ENCODE measurements around the gene SPATA6L.
A peak's percentile ranks its signal among the peaks of the same experiment; 100 is the strongest.

The SPATA6L gene, protein sequence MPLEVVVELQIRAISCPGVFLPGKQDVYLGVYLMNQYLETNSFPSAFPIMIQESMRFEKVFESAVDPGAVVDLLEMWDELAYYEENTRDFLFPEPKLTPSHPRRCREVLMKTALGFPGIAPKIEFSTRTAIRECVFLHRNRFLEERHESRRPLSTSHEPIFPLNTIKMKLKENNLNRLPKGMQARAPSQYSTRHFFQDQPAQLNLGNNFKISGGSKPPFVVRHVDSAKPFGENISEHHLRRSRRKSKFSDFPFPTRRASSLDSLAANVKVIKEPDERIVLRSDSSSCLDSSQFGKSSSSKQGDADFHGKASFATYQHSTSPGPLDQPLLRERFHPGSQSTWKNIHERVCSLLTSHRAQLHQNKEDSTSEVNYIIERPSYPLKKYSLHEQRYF

GRCh38 chr9:4666042-4666699, at the start of gene SPATA6L:
SPATA6L (minus strand) TSS chr9:4666480; CDS start chr9:4666250, 230 bp downstream.
- peak; percentile 43 for DNase-seq (ENCODE audit: low read depth, low spot score)
- peak; percentile 10 for TF ChIP-seq CTCF (IDR thresholded peaks at IDR 0.05; ENCODE audit: low read depth, low read length)
- peak within 1 kb of the TSS; percentile 44 for H3K4me3 ChIP-seq (ENCODE audit: low read depth, low read length)
- in situ Hi-C loops (cut with HindIII; ENCODE audit: low sequenced_read_pairs): no loop called here

GRCh38 chr9:4714266-4715016, 48.2 kb upstream of the SPATA6L start:
- in situ Hi-C loops (cut with HindIII; ENCODE audit: low sequenced_read_pairs): no loop called here
- DNase-seq (ENCODE audit: low read depth, low spot score): peak; percentile 16
- TF ChIP-seq CTCF (IDR thresholded peaks at IDR 0.05; ENCODE audit: low read depth, low read length): no peak
- no peak overlapping the region for H3K4me3 ChIP-seq (ENCODE audit: low read depth, low read length)

- H3K4me3 ChIP-seq (ENCODE audit: low read depth, low read length): no peak overlapping the region
- in situ Hi-C loops (cut with HindIII; ENCODE audit: low sequenced_read_pairs): no loop called here
- no peak for DNase-seq (ENCODE audit: low read depth, low spot score)
- TF ChIP-seq CTCF (IDR thresholded peaks at IDR 0.05; ENCODE audit: low read depth, low read length): no peak
Measured at GRCh38 chr9:4713849-4714248, 47.6 kb upstream of the SPATA6L start.

GRCh38 chr9:4709380-4709779, 43.1 kb upstream of the SPATA6L start:
- no peak for DNase-seq (ENCODE audit: low read depth, low spot score)
- no peak overlapping the region for H3K4me3 ChIP-seq (ENCODE audit: low read depth, low read length)
- in situ Hi-C loops (cut with HindIII; ENCODE audit: low sequenced_read_pairs): no loop called here
- no peak for TF ChIP-seq CTCF (IDR thresholded peaks at IDR 0.05; ENCODE audit: low read depth, low read length)

GRCh38 chr9:4706971-4707622, 40.8 kb upstream of the SPATA6L start:
- no peak overlapping the region for H3K4me3 ChIP-seq (ENCODE audit: low read depth, low read length)
- no peak for DNase-seq (ENCODE audit: low read depth, low spot score)
- in situ Hi-C loops (cut with HindIII; ENCODE audit: low sequenced_read_pairs): no loop called here
- TF ChIP-seq CTCF (IDR thresholded peaks at IDR 0.05; ENCODE audit: low read depth, low read length): no peak

GRCh38 chr9:4706021-4706420, 39.7 kb upstream of the SPATA6L start:
- no peak for TF ChIP-seq CTCF (IDR thresholded peaks at IDR 0.05; ENCODE audit: low read depth, low read length)
- in situ Hi-C loops (cut with HindIII; ENCODE audit: low sequenced_read_pairs): no loop called here
- DNase-seq (ENCODE audit: low read depth, low spot score): no peak
- H3K4me3 ChIP-seq (ENCODE audit: low read depth, low read length): no peak overlapping the region
